CD4-positive, CD25-positive, alpha-beta regulatory T cell (primary cell): ENCODE data around the gene CNTN6. TPM values are rescaled to one million over a fixed set of nuclear protein-coding genes. Genes with fewer than 3 reads are reported as not detected.

ENCODE experiments used
- ATAC-seq, 2 donors: fragments of 150-1000 bp; cut with Tn5 transposase; one replicate each; pipeline ENCODE4 v1.10.0; 2021; ENCODE audit warnings: low read depth in 2 of 2, moderate number of reproducible peaks in 2 of 2, moderate library complexity in 1 of 2
- DNase-seq, 3 donors: peaks; one replicate each; pipeline versions ENCODE4 v3.0.0 to v3.0.0-alpha.2; 2012 to 2022; ENCODE audit warnings: mixed read lengths in 1 of 3
- H3K27ac ChIP-seq: one replicate; pipeline ENCODE4 v1.7.0; 2013; ENCODE audit warnings: mild to moderate bottlenecking, low read length; ENCODE audit not compliant: insufficient read depth, poor library complexity, severe bottlenecking
- H3K27me3 ChIP-seq: one replicate; pipeline ENCODE4 v1.7.0; 2013; ENCODE audit warnings: low read length; ENCODE audit not compliant: control insufficient read depth, insufficient read depth
- H3K36me3 ChIP-seq: one replicate; pipeline ENCODE4 v1.7.0; 2013; ENCODE audit warnings: mild to moderate bottlenecking, low read length, moderate library complexity; ENCODE audit not compliant: control insufficient read depth, insufficient read depth
- H3K4me1 ChIP-seq: 2 replicates; pipeline ENCODE4 v1.7.0; 2013; ENCODE audit warnings: mild to moderate bottlenecking, low read length; ENCODE audit not compliant: insufficient read depth, control insufficient read depth, poor library complexity, severe bottlenecking
- H3K4me3 ChIP-seq: one replicate; pipeline ENCODE4 v1.7.0; 2013; ENCODE audit warnings: low read depth, mild to moderate bottlenecking, low read length, moderate library complexity
- H3K9me3 ChIP-seq, 2 experiments: 1 replicate in 1 of 2; 2 replicates in 1 of 2; pipeline ENCODE4 v1.7.0; 2013; ENCODE audit warnings: low read length in 2 of 2, mild to moderate bottlenecking in 1 of 2, moderate library complexity in 1 of 2; ENCODE audit not compliant: control insufficient read depth in 2 of 2
- H3K27ac Mint-ChIP-seq, 3 donors: one replicate each; pipeline ENCODE4 v1.8.0; 2020 to 2022; ENCODE audit warnings: mild to moderate bottlenecking in 3 of 3, mixed read lengths in 3 of 3, moderate library complexity in 2 of 3
- H3K27me3 Mint-ChIP-seq: one replicate; pipeline ENCODE4 v1.8.0; 2022; ENCODE audit warnings: mild to moderate bottlenecking, mixed read lengths
- H3K36me3 Mint-ChIP-seq: one replicate; pipeline ENCODE4 v1.8.0; 2020; ENCODE audit warnings: mixed read lengths
- H3K4me1 Mint-ChIP-seq, 4 donors: one replicate each; pipeline ENCODE4 v1.8.0; 2020 to 2022; ENCODE audit warnings: mixed read lengths in 4 of 4, mild to moderate bottlenecking in 1 of 4
- H3K4me3 Mint-ChIP-seq, 4 donors: one replicate each; pipeline ENCODE4 v1.8.0; 2020 to 2022; ENCODE audit warnings: mild to moderate bottlenecking in 4 of 4, mixed read lengths in 4 of 4, moderate library complexity in 3 of 4
- H3K9me3 Mint-ChIP-seq, 7 donors: one replicate each; pipeline ENCODE4 v1.8.0; 2020 to 2022; ENCODE audit warnings: mixed read lengths in 7 of 7, mild to moderate bottlenecking in 3 of 7, moderate library complexity in 2 of 7
- polyA plus RNA-seq, 4 donors: library from polyadenylated mRNA; unstranded; fragments of 300-500 nt; fragmentation: Illumina TruSeq; gene quantifications; one replicate each; pipeline ENCODE4 v1.2.3, GENCODE V29; 2021
- total RNA-seq: library from RNA; stranded (reverse); gene quantifications from one replicate; pipeline ENCODE4 v1.2.3, GENCODE V29; 2022

CNTN6 gene
- total RNA-seq (not detected), polyA plus RNA-seq (not detected)

- peaks cover 0 to 4% (median 0%) of the 10 kb centered on the region in 4 donors for H3K4me1 Mint-ChIP-seq
Measured at GRCh38 chr3:1092771-1093170, at the start of gene CNTN6. TSS of gene CNTN6 (plus strand) at chr3:1093024. CDS start at chr3:1148009, 54,985 bp downstream.

DNA sequence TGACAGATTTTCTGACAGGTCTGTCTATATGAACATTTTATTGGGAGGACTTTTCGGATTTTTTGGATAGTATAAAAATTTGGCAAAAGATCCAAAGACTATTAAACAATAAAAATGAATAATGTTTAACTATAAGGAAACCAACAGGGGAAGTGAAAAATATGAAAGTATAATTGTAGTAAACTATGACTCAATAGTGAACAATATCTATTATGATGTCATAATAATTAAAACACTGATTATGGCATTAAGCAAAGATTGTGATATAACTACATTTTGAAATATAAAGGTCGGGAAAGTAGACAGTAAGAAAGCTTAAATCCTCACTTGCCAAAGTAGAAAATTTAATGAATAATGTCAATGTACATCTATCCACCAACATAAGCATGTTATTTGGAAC, 44.3 kb upstream of the CNTN6 start:
- DNase-seq (no peak), ATAC-seq (no peak)
- Histone ChIP-seq H3K27me3 (no peaks in the 10 kb centered on the region), H3K9me3 (no peaks in the 10 kb centered on the region), H3K4me3 (no peak overlapping the region), H3K4me1 (no peaks in the 10 kb centered on the region), H3K27ac (no peak overlapping the region), H3K36me3 (no peaks in the 10 kb centered on the region)
- Mint-ChIP-seq H3K4me3 (no peak overlapping the region), H3K9me3 (peaks cover 5 to 23% (median 7%) of the 10 kb centered on the region in 7 donors), H3K27me3 (no peaks in the 10 kb centered on the region), H3K4me1 (no peaks in the 10 kb centered on the region), H3K27ac (no peak overlapping the region), H3K36me3 (no peaks in the 10 kb centered on the region)

More at GRCh38 chr3:1092771-1093170, at the start of gene CNTN6:
- H3K4me3 Mint-ChIP-seq: no peak within 1 kb of the TSS
- H3K4me1 ChIP-seq: no peaks in the 10 kb centered on the region
- H3K9me3 Mint-ChIP-seq: peaks cover 0 to 14% (median 9%) of the 10 kb centered on the region in 7 donors
- no peaks in the 10 kb centered on the region for H3K27me3 Mint-ChIP-seq
- DNase-seq (no peak), ATAC-seq (no peak)
- H3K36me3 ChIP-seq: no peaks in the 10 kb centered on the region
- no peak within 1 kb of the TSS for H3K27ac ChIP-seq
- no peak within 1 kb of the TSS for H3K27ac Mint-ChIP-seq
- no peaks in the 10 kb centered on the region for H3K27me3 ChIP-seq
- H3K4me3 ChIP-seq: no peak within 1 kb of the TSS
- H3K36me3 Mint-ChIP-seq: no peaks in the 10 kb centered on the region
- H3K9me3 ChIP-seq: peaks cover 0 to 2% of the 10 kb centered on the region in 2 experiments

DNA sequence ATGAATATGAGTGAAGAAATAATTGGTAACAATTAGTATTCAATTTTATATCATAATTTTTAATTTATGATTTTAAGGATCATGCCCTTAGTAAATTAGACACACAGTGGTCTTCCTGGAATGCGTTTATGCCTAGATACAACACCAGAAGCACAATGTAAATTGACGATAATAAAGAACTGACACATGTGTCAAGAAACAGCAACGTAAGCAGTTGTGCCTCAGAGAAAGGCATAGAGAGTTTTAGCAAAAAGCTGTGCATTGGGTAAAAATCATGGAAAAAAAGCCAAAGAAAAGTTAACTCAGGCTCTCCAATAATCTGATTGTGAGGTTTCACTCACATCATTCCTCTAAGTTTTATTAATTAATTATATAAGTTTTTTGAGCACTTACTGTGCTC, 37.0 kb upstream of the CNTN6 start:
- peaks cover 5 to 17% (median 9%) of the 10 kb centered on the region in 7 donors for H3K9me3 Mint-ChIP-seq
- Histone ChIP-seq H3K27ac (no peak overlapping the region), H3K27me3 (no peaks in the 10 kb centered on the region), H3K9me3 (peaks cover 0 to 3% of the 10 kb centered on the region in 2 experiments), H3K36me3 (no peaks in the 10 kb centered on the region), H3K4me3 (no peak overlapping the region), H3K4me1 (no peaks in the 10 kb centered on the region)
- no peak for DNase-seq
- no peaks in the 10 kb centered on the region for H3K4me1 Mint-ChIP-seq
- H3K4me3 Mint-ChIP-seq: no peak overlapping the region
- H3K27me3 Mint-ChIP-seq: no peaks in the 10 kb centered on the region
- H3K36me3 Mint-ChIP-seq: no peaks in the 10 kb centered on the region
- no peak overlapping the region for H3K27ac Mint-ChIP-seq
- no peak for ATAC-seq

DNA sequence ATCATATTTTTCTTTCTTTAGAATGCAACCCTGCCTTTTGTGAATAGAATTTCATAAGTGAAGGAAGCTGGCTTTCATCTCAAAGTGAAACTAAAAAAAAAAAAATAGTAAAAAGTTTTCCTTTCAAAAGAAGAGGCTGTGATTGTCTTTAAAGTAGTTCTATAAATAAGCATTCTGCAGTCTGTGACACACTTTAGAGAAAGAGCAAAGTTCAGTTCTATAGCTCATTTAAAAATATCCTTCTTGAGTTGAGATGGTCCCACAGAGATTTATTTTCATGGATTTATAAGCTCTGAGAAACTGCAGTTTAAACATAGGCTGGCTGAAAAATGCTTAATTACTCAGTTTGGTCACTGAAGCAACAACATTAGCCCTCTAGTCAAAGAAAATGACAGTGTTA, 36.1 kb upstream of the CNTN6 start:
- Histone ChIP-seq H3K4me1 (no peaks in the 10 kb centered on the region), H3K9me3 (peaks cover 0 to 3% of the 10 kb centered on the region in 2 experiments), H3K27ac (no peak overlapping the region), H3K4me3 (no peak overlapping the region), H3K36me3 (no peaks in the 10 kb centered on the region), H3K27me3 (no peaks in the 10 kb centered on the region)
- no peak overlapping the region for H3K27ac Mint-ChIP-seq
- H3K9me3 Mint-ChIP-seq: peaks cover 6 to 23% (median 10%) of the 10 kb centered on the region in 7 donors
- no peaks in the 10 kb centered on the region for H3K36me3 Mint-ChIP-seq
- no peaks in the 10 kb centered on the region for H3K4me1 Mint-ChIP-seq
- H3K27me3 Mint-ChIP-seq: no peaks in the 10 kb centered on the region
- no peak overlapping the region for H3K4me3 Mint-ChIP-seq
- DNase-seq: no peak
- no peak for ATAC-seq

GRCh38 chr3:1057436-1057835, 35.4 kb upstream of the CNTN6 start:
- Mint-ChIP-seq H3K36me3 (no peaks in the 10 kb centered on the region), H3K27ac (no peak overlapping the region), H3K27me3 (no peaks in the 10 kb centered on the region), H3K9me3 (peaks cover 4 to 27% (median 11%) of the 10 kb centered on the region in 7 donors), H3K4me1 (no peaks in the 10 kb centered on the region), H3K4me3 (no peak overlapping the region)
- Histone ChIP-seq H3K4me1 (no peaks in the 10 kb centered on the region), H3K9me3 (peaks cover 0 to 3% of the 10 kb centered on the region in 2 experiments), H3K27ac (no peak overlapping the region), H3K36me3 (no peaks in the 10 kb centered on the region), H3K4me3 (no peak overlapping the region), H3K27me3 (no peaks in the 10 kb centered on the region)
- ATAC-seq (no peak), DNase-seq (no peak)

- Histone ChIP-seq H3K4me1 (no peaks in the 10 kb centered on the region), H3K36me3 (no peaks in the 10 kb centered on the region), H3K27me3 (no peaks in the 10 kb centered on the region), H3K9me3 (peaks cover 6 to 8% of the 10 kb centered on the region in 2 experiments), H3K27ac (no peak overlapping the region), H3K4me3 (no peak overlapping the region)
- Mint-ChIP-seq H3K27ac (no peak overlapping the region), H3K27me3 (no peaks in the 10 kb centered on the region), H3K36me3 (no peaks in the 10 kb centered on the region), H3K9me3 (peaks cover 3 to 11% (median 9%) of the 10 kb centered on the region in 7 donors), H3K4me3 (no peak overlapping the region), H3K4me1 (no peaks in the 10 kb centered on the region)
- DNase-seq: no peak
- no peak for ATAC-seq
Measured at GRCh38 chr3:1068985-1069384, 23.8 kb upstream of the CNTN6 start.

- Mint-ChIP-seq H3K36me3 (no peaks in the 10 kb centered on the region), H3K4me1 (no peaks in the 10 kb centered on the region), H3K9me3 (peaks cover 0 to 14% (median 5%) of the 10 kb centered on the region in 7 donors), H3K27ac (no peak overlapping the region), H3K27me3 (no peaks in the 10 kb centered on the region), H3K4me3 (no peak overlapping the region)
- DNase-seq (no peak), ATAC-seq (no peak)
- peaks cover 0 to 8% of the 10 kb centered on the region in 2 experiments for H3K9me3 ChIP-seq
- H3K36me3 ChIP-seq: no peaks in the 10 kb centered on the region
- H3K27ac ChIP-seq: no peak overlapping the region
- H3K27me3 ChIP-seq: no peaks in the 10 kb centered on the region
- no peaks in the 10 kb centered on the region for H3K4me1 ChIP-seq
- no peak overlapping the region for H3K4me3 ChIP-seq
Measured at GRCh38 chr3:1072041-1072440, 20.8 kb upstream of the CNTN6 start.

GRCh38 chr3:1079662-1080061, 13.2 kb upstream of the CNTN6 start:
- ATAC-seq (no peak), DNase-seq (no peak)
- Mint-ChIP-seq H3K27ac (no peak overlapping the region), H3K4me3 (no peak overlapping the region), H3K9me3 (peaks cover 0 to 16% (median 2%) of the 10 kb centered on the region in 7 donors), H3K27me3 (no peaks in the 10 kb centered on the region), H3K36me3 (no peaks in the 10 kb centered on the region), H3K4me1 (no peaks in the 10 kb centered on the region)
- H3K9me3 ChIP-seq: no peaks in the 10 kb centered on the region
- no peak overlapping the region for H3K27ac ChIP-seq
- H3K27me3 ChIP-seq: no peaks in the 10 kb centered on the region
- no peaks in the 10 kb centered on the region for H3K4me1 ChIP-seq
- no peaks in the 10 kb centered on the region for H3K36me3 ChIP-seq
- no peak overlapping the region for H3K4me3 ChIP-seq
